K562 (cell line): ENCODE measurements around the gene EFCAB8. TPM values are rescaled to one million over a fixed set of nuclear protein-coding genes. Genes with fewer than 3 reads are reported as not detected.

Experiments used
- ATAC-seq: fragments of 200-7000 bp; cut with Tn5 transposase; 3 replicates; pipeline ENCODE4 v1.9.1; 2020; ENCODE audit warnings: moderate library complexity
- BruUV-seq: library from RNA; stranded (reverse); fragments of 400-500 nt; replicated peaks from 2 replicates; lab custom pipeline; 2021; lab: Mats Ljungman, UMichigan
- CTCF ChIA-PET: fragments of 300-600 bp; formaldehyde crosslinking; extraction: SDS; loops from one replicate; lab custom pipeline; 2021; ENCODE audit warnings: low intra/inter-chr PET ratio; lab: Yijun Ruan, JAX
- POLR2A ChIA-PET: fragments of 300-600, 350-650 bp; sonication (Branson Sonifier 250); formaldehyde crosslinking; extraction: SDS; loops from one replicate; lab custom pipeline; 2021; ENCODE audit warnings: antibody characterized with exemption, inconsistent platforms; lab: Yijun Ruan, JAX
- DNase-seq, 4 experiments: peaks; one replicate each; pipeline versions ENCODE4 v3.0.0 to v3.0.0-alpha.2; 2011 to 2018; ENCODE audit warnings: low spot score in 3 of 4, mixed read lengths in 3 of 4; ENCODE audit errors: extremely low read depth in 1 of 4
- FAIRE-seq: peaks from 2 replicates; lab custom pipeline; 2011; peaks lifted over from hg19 to GRCh38; lab: Jason Lieb, UNC
- H2AFZ ChIP-seq: 2 replicates; pipeline ENCODE4 v1.6.0; 2011; ENCODE audit warnings: low read depth, low read length, control low read depth, inconsistent platforms
- H3K27ac ChIP-seq: fragments of 200-600 bp; 3 replicates; pipeline ENCODE4 v1.8.0; 2011; ENCODE audit warnings: low read depth, mild to moderate bottlenecking, control low read depth, inconsistent platforms, low read length, moderate library complexity, mixed read lengths; ENCODE audit errors: extremely low read depth
- H3K27me3 ChIP-seq, 2 experiments: fragments of 300-600 bp in 1 of 2; 2 replicates in 1 of 2; 3 replicates in 1 of 2; pipeline versions ENCODE4 v1.6.0 to v1.8.0; 2011; ENCODE audit warnings: inconsistent platforms in 2 of 2, low read length in 2 of 2, mild to moderate bottlenecking in 1 of 2, mixed read lengths in 1 of 2, moderate library complexity in 1 of 2; ENCODE audit not compliant: control insufficient read depth in 2 of 2, insufficient read depth in 2 of 2
- H3K36me3 ChIP-seq: fragments of 300-600 bp; 3 replicates; pipeline ENCODE4 v1.8.0; 2011; ENCODE audit warnings: mild to moderate bottlenecking, low read length, inconsistent platforms; ENCODE audit not compliant: control insufficient read depth, insufficient read depth
- H3K4me1 ChIP-seq, 2 experiments: fragments of 200-600 bp in 1 of 2; replicated peaks in 1 of 2; 2 replicates in 1 of 2; 3 replicates in 1 of 2; pipeline versions ENCODE4 v1.5.1 to v1.8.0; 2011; ENCODE audit warnings: inconsistent platforms in 2 of 2, low read length in 2 of 2, mild to moderate bottlenecking in 1 of 2, mixed read lengths in 1 of 2, moderate library complexity in 1 of 2; ENCODE audit not compliant: control insufficient read depth in 2 of 2, insufficient read depth in 2 of 2
- H3K4me2 ChIP-seq: 2 replicates; pipeline ENCODE4 v1.6.1; 2011; ENCODE audit warnings: low read length, control low read depth, inconsistent platforms, mixed read lengths; ENCODE audit not compliant: insufficient read depth
- H3K4me3 ChIP-seq: fragments of 200-600 bp; sonication (generic), shearing (Covaris generic); 2 replicates; pipeline ENCODE4 v1.5.1; 2016; ENCODE audit warnings: control low read depth, inconsistent platforms
- H3K79me2 ChIP-seq: fragments of 200-600 bp; 3 replicates; pipeline ENCODE4 v1.8.0; 2011; ENCODE audit warnings: low read length, inconsistent platforms; ENCODE audit not compliant: control insufficient read depth, insufficient read depth
- H3K9ac ChIP-seq, 2 experiments: 2 replicates each; pipeline versions ENCODE4 v1.6.0 to v1.6.1; 2011; ENCODE audit warnings: low read depth in 2 of 2, low read length in 2 of 2, control low read depth in 1 of 2, inconsistent platforms in 1 of 2, mild to moderate bottlenecking in 1 of 2, mixed read lengths in 1 of 2; ENCODE audit not compliant: insufficient read depth in 1 of 2
- H3K9me1 ChIP-seq: one replicate; pipeline ENCODE4 v1.6.0; 2011; ENCODE audit warnings: inconsistent platforms, mild to moderate bottlenecking, low read length, moderate library complexity; ENCODE audit not compliant: control insufficient read depth, insufficient read depth
- H3K9me3 ChIP-seq: replicated peaks from 2 replicates; pipeline ENCODE4 v1.5.1; 2011; ENCODE audit warnings: low read depth, low read length, inconsistent platforms; ENCODE audit not compliant: control insufficient read depth, insufficient read depth
- H4K20me1 ChIP-seq: replicated peaks from 2 replicates; pipeline ENCODE4 v1.6.1; 2011; ENCODE audit warnings: low read length, inconsistent platforms, mixed read lengths; ENCODE audit not compliant: control insufficient read depth, insufficient read depth
- DIDO1 ChIP-seq: fragments of 450-650 bp; IDR thresholded peaks from 2 replicates; pipeline ENCODE4 v1.6.1; 2016; ENCODE audit warnings: low read depth, missing biosample characterization, missing genetic modification characterization
- KLF13 ChIP-seq: fragments of 450-650 bp; IDR thresholded peaks from 2 replicates; pipeline ENCODE4 v1.6.1; 2016; ENCODE audit warnings: missing genetic modification characterization, low read depth, mild to moderate bottlenecking, missing compliant biosample characterization, moderate library complexity, borderline replicate concordance
- MEIS2 ChIP-seq: fragments of 450-650 bp; IDR thresholded peaks from 2 replicates; pipeline ENCODE4 v1.6.1; 2014; ENCODE audit warnings: mild to moderate bottlenecking; ENCODE audit not compliant: partially characterized antibody
- MYBL2 ChIP-seq, 2 experiments: fragments of 450-650 bp in 1 of 2; sonication (generic) in 1 of 2; formaldehyde crosslinking in 1 of 2; IDR thresholded peaks; 2 replicates each; pipeline versions ENCODE4 v1.6.1 to v1.8.1; 2017 to 2022; ENCODE audit warnings: borderline replicate concordance in 1 of 2, inconsistent platforms in 1 of 2, low read depth in 1 of 2, mild to moderate bottlenecking in 1 of 2, missing genetic modification reagents in 1 of 2, moderate library complexity in 1 of 2
- ZFP36 ChIP-seq: fragments of 150-350 bp; IDR thresholded peaks from 2 replicates; pipeline ENCODE4 v1.6.1; 2018; ENCODE audit warnings: low read length, low read depth; ENCODE audit not compliant: partially characterized antibody
- ZNF274 ChIP-seq: IDR thresholded peaks from 2 replicates; pipeline ENCODE4 v1.6.1; 2011; ENCODE audit warnings: low read depth, mild to moderate bottlenecking, low read length, moderate library complexity, borderline replicate concordance
- ZNF699 ChIP-seq: fragments of 250-450 bp; sonication (Bioruptor Pico); IDR thresholded peaks from 2 replicates; pipeline ENCODE4 v1.8.0; 2021; ENCODE audit warnings: mild to moderate bottlenecking, moderate library complexity; ENCODE audit not compliant: insufficient replicate concordance
- WGBS: fragments of 100-300 bp; shearing (Covaris generic); methylation state at CpG from one replicate; pipeline ENCODE4 v1.1.6; 2016; ENCODE audit warnings: low coverage, mixed read lengths; ENCODE audit not compliant: insufficient coverage; ENCODE audit errors: missing lambda C conversion rate; 5-methylcytosine and 5-hydroxymethylcytosine counted together
- in situ Hi-C: fragments of 300-500 bp; cut with MboI; formaldehyde crosslinking; loops from 4 replicates; pipeline ENCODE4 v1.15.0; 2018; ENCODE audit warnings: inconsistent platforms, mixed read lengths
- intact Hi-C: fragments of 100-400 bp; cut with micrococcal nuclease; formaldehyde crosslinking; loops from 2 replicates; pipeline ENCODE4 v1.14.2; 2022
- polyA plus RNA-seq, 8 experiments: library from polyadenylated mRNA; depleted of rRNA in 4 of 8; stranded (reverse) in 5 of 8; unstranded in 3 of 8; fragments of >200 nt; fragmentation: Nextera tagmentation in 2 of 8; fragmentation: Illumina TruSeq in 1 of 8; extraction: Ambion mirVana in 2 of 8; extraction: Trizol in 1 of 8; gene quantifications; 2 replicates each; pipeline versions ENCODE4 v1.2.1 to v1.2.3, GENCODE V29; 2011 to 2014; ENCODE audit warnings: inconsistent platforms in 1 of 8, missing spikeins in 1 of 8
- total RNA-seq, 7 experiments: library from RNA; depleted of rRNA in 6 of 7; stranded (reverse); fragments of >200 nt in 6 of 7; fragmentation: Illumina TruSeq in 2 of 7; extraction: Trizol in 2 of 7; gene quantifications; 2 replicates each; pipeline versions ENCODE4 v1.2.1 to v1.2.3, GENCODE V29; 2011 to 2021; ENCODE audit warnings: low replicate concordance in 1 of 7
- TF ChIP-seq, protein P1 (sequence below): IDR thresholded peaks from 2 replicates; pipeline ENCODE4 v1.6.1; 2014; ENCODE audit warnings: antibody characterized with exemption

EFCAB8 gene
- total and polyA plus RNA-seq, 9 of the 15 experiments (the other 6 are each of a cell fraction or from before 2014, with no cell fraction given), result 0.03 to 0.18 (median 0.11) TPM; not detected in 6

DNA sequence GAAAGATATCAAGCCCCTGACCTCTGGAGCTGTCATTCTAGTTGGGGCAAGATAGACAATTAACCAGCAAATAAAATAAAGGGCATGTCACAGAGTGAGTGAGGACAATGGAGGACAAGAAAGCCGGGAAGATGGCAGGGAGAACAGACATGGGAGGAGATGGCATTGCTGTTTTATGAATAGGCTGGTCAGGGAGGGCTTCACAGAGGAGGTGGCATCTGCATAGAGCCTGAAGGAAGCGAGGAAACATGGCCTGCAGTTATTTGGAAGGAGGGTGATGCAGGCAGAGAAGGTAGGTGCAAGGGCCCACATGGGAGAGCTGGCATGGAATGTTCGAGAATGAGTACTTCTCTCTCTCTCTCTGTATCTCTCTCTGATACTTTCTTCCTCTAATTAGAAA lies 63.7 kb downstream of the EFCAB8 start:
- Histone ChIP-seq H3K79me2 (no peaks in the 10 kb centered on the region), H3K9me3 (no peaks in the 10 kb centered on the region), H4K20me1 (no peaks in the 10 kb centered on the region), H3K27ac (no peak overlapping the region), H3K4me3 (no peak overlapping the region)
- in situ Hi-C loops, result no loop called here
- ATAC-seq, result no peak
- ChIA-PET POLR2A (interaction anchor here (1.0 to 1.7 kb wide), 2 partner anchors 13 to 23 kb away, joined by 4 to 5 read pairs; no protein-coding TSS in a partner anchor), CTCF (no interaction called here)
- intact Hi-C loops, result no loop called here
- no peak for TF ChIP-seq MEIS2
- TF ChIP-seq ZFP36, result peak; percentile 67
- TF ChIP-seq, protein P1, sequence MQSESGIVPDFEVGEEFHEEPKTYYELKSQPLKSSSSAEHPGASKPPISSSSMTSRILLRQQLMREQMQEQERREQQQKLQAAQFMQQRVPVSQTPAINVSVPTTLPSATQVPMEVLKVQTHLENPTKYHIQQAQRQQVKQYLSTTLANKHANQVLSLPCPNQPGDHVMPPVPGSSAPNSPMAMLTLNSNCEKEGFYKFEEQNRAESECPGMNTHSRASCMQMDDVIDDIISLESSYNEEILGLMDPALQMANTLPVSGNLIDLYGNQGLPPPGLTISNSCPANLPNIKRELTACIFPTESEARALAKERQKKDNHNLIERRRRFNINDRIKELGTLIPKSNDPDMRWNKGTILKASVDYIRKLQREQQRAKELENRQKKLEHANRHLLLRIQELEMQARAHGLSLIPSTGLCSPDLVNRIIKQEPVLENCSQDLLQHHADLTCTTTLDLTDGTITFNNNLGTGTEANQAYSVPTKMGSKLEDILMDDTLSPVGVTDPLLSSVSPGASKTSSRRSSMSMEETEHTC, result no peak
- TF ChIP-seq MYBL2 (IDR thresholded peaks at IDR 0.05; ENCODE audit: low read depth), result no peak
- TF ChIP-seq MYBL2 (CRISPR knock-in tag; IDR thresholded peaks at IDR 0.05; ENCODE audit: borderline replicate concordance), result no peak
- no peak for TF ChIP-seq ZNF699 (CRISPR knock-in tag)
- TF ChIP-seq KLF13, result no peak
- TF ChIP-seq ZNF274, result no peak
- TF ChIP-seq DIDO1, result no peak
- TF ChIP-seq, all 486 proteins: peak for 1
- no peaks in the 10 kb centered on the region; a peak in 1 of 5 replicates for H3K4me1 ChIP-seq
- no peaks in the 10 kb centered on the region for H3K9me1 ChIP-seq
- WGBS, result 0% methylated on average over 3 of the region's 3 CpGs
- DNase-seq, result no peak
- H3K4me2 ChIP-seq, result no peak overlapping the region
- no peak overlapping the region for H2AFZ ChIP-seq
- peaks cover 2 to 39% of the 10 kb centered on the region in 2 experiments; a peak in 4 of 5 replicates for H3K27me3 ChIP-seq
- H3K36me3 ChIP-seq, result no peaks in the 10 kb centered on the region
- BruUV-seq, result no TSS peak
- no peak for FAIRE-seq
- H3K9ac ChIP-seq, result no peak overlapping the region
